ENCODE data around the gene REC114. TPM values are rescaled to one million over a fixed set of nuclear protein-coding genes. Genes with fewer than 3 reads are reported as not detected.

REC114 gene
- polyA plus RNA-seq, 1 experiment, result not detected

DNA sequence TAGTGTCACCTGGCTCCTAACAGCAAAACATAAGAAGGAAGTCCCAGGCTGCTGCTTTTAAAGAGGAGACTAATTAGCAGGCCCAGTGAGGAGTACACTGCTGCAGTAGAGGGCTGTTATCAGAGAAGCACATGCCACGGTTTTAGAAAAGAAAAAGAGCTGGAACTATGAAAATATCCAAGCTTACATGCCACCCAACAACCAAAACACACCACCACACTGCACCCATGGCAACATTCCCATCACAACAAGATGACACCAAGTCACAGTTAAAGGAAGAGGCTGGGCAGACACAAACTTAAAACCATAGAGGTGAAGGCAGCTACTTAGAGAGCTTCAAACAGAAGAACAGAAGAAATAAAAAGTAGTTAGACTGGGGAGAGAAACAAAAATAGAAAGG lies 153.2 kb downstream of the REC114 start:
- no peak for DNase-seq (ENCODE audit: low read depth)
- TF ChIP-seq, protein P1, sequence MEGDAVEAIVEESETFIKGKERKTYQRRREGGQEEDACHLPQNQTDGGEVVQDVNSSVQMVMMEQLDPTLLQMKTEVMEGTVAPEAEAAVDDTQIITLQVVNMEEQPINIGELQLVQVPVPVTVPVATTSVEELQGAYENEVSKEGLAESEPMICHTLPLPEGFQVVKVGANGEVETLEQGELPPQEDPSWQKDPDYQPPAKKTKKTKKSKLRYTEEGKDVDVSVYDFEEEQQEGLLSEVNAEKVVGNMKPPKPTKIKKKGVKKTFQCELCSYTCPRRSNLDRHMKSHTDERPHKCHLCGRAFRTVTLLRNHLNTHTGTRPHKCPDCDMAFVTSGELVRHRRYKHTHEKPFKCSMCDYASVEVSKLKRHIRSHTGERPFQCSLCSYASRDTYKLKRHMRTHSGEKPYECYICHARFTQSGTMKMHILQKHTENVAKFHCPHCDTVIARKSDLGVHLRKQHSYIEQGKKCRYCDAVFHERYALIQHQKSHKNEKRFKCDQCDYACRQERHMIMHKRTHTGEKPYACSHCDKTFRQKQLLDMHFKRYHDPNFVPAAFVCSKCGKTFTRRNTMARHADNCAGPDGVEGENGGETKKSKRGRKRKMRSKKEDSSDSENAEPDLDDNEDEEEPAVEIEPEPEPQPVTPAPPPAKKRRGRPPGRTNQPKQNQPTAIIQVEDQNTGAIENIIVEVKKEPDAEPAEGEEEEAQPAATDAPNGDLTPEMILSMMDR (IDR thresholded peaks at IDR 0.05; ENCODE audit: insufficient read depth, low read depth, low read length), result no peak
- ChIA-PET POLR2A (no interaction called here), CTCF (interaction anchor here (0.8 to 1.3 kb wide), 5 partner anchors 9 to 40 kb away, joined by 3 read pairs; no protein-coding TSS in a partner anchor)
- Histone ChIP-seq H3K27me3 (ENCODE audit: control insufficient read depth, insufficient read depth, low read length) (no peaks in the 10 kb centered on the region), H3K4me3 (ENCODE audit: low read depth, low read length) (no peak overlapping the region), H3K36me3 (ENCODE audit: control insufficient read depth, insufficient read depth, low read length) (0 out of 2 replicates have a peak, but pooled peaks cover 2% of the 10 kb centered on the region)

DNA sequence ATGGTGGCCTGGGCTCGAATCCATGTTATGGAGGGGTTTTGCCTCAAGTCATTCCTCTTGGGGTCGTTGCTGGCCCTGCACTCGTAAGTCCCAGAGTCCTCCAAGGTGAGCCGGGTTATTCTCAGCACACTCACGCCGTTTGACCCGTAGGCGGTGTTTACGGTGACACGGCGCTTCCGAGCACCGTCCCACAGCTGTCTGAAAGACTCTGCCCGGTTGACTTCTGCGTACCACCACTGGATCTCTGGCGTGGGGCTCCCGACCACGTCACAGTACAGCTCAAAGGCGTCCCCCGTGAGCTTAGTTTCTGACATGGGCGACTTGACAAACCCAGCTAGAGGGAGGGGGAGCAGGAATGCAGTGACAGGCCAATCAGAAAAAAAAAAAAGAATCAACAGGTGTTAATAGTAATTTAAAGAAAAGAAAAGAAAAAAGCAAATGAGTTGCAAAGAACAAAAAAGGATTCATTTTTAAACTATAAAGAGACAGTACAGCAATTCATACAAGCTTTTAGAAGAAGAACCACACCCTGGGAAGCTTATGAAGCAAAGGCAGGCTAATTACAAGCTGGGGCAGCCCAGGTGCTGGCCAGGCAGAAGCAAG lies 154.2 kb downstream of the REC114 start:
- TF ChIP-seq, protein P1 (IDR thresholded peaks at IDR 0.05; ENCODE audit: insufficient read depth, low read depth, low read length), result no peak
- Histone ChIP-seq H3K27me3 (ENCODE audit: control insufficient read depth, insufficient read depth, low read length) (no peaks in the 10 kb centered on the region), H3K4me3 (ENCODE audit: low read depth, low read length) (no peak overlapping the region), H3K36me3 (ENCODE audit: control insufficient read depth, insufficient read depth, low read length) (no peaks in the 10 kb centered on the region)
- POLR2A ChIA-PET, result no interaction called here
- CTCF ChIA-PET, result no interaction called here
- no peak for DNase-seq (ENCODE audit: low read depth)

DNA sequence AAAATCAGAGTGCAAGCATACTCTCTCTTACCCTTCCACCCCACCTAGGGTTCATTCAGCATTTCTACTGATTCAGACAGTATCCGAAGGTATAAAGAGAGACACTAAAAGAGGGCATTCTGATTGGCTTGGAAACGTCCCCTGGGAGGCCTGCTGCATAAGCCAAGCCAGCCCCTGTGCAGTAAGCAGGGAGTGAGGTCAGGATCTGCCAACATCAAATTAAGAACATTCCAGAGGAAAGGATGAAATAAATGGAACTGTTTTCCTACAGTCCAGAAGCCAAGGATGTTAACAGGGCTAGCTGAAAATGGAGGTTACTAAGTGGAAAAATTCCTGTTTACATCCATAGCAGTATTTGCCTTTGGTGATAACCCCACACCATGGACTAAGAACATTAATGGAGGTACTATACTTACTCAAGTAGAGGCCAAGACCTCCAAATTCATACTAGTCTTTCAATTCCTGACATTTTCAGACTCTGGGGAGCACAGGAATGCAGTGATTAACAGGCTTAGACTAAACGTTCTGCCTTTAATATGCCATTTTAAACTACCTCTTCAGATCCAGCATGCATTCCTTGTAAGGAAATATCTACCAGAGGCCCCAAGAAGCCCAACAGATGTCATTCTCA lies 155.7 kb downstream of the REC114 start:
- no peaks in the 10 kb centered on the region for H3K36me3 ChIP-seq (ENCODE audit: control insufficient read depth, insufficient read depth, low read length)
- no peak for DNase-seq (ENCODE audit: low read depth)
- H3K4me3 ChIP-seq (ENCODE audit: low read depth, low read length), result no peak overlapping the region
- TF ChIP-seq, protein P1 (IDR thresholded peaks at IDR 0.05; ENCODE audit: insufficient read depth, low read depth, low read length), result no peak
- H3K27me3 ChIP-seq (ENCODE audit: control insufficient read depth, insufficient read depth, low read length), result no peaks in the 10 kb centered on the region
- ChIA-PET POLR2A (interaction anchor here (0.6 kb wide), 1 partner anchor 21 kb away, joined by 3 read pairs; no protein-coding TSS in a partner anchor), CTCF (interaction anchor here (0.8 kb wide), 1 partner anchor 9 kb away, joined by 3 read pairs; no protein-coding TSS in a partner anchor)

DNA sequence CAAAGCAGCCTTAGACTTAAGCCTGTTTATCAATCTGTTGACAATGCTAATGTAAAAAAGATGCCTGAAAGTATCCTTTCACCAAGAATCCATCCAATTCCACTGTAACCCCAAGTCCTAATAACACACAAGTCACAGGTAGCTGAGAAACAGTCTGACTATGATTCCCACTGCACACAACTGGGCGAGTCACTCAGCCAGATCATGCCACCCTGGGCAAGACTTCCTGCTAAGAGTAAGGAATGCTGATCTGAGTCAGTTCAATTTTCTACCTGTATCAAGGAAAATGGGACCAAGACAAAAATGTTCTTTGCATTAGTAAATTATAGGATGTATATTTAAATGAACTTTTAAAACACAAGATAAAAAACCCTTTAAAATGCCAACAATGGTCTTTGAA lies 157.0 kb downstream of the REC114 start:
- no peak for DNase-seq (ENCODE audit: low read depth)
- H3K36me3 ChIP-seq (ENCODE audit: control insufficient read depth, insufficient read depth, low read length), result no peaks in the 10 kb centered on the region
- ChIA-PET CTCF (interaction anchor here (1.1 kb wide), 1 partner anchor 40 kb away, joined by 3 read pairs; no protein-coding TSS in a partner anchor), POLR2A (no interaction called here)
- TF ChIP-seq, protein P1 (IDR thresholded peaks at IDR 0.05; ENCODE audit: insufficient read depth, low read depth, low read length), result no peak
- no peak overlapping the region for H3K4me3 ChIP-seq (ENCODE audit: low read depth, low read length)
- no peaks in the 10 kb centered on the region for H3K27me3 ChIP-seq (ENCODE audit: control insufficient read depth, insufficient read depth, low read length)
